ENCODE measurements around the gene WDSUB1.

The WDSUB1 gene

GRCh38 chr2:159219394-159219998 lies 67.0 kb downstream of the WDSUB1 start:
- no peak for DNase-seq

GRCh38 chr2:159218389-159218788 lies 68.1 kb downstream of the WDSUB1 start:
- no peak for DNase-seq

DNA sequence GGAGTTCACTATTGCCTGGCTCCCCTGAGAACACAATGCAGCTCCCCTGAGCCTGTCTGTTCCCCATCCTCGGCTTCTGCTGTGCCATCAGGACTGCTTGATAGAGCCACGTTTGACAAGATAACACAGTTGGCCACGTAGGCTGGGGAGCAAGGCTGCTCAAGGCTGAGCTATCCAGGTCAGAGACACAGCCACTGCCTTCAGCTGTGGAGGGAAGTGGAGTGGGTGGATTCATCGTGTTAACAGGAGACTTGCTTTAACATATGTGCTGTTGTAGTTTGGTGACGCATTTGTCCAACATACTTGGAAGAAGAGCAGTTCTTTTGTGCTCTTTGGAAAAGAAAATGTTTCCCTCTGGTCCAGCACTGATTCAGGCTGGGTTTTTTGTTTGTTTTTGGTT lies 68.8 kb downstream of the WDSUB1 start:
- DNase-seq = no peak

DNA sequence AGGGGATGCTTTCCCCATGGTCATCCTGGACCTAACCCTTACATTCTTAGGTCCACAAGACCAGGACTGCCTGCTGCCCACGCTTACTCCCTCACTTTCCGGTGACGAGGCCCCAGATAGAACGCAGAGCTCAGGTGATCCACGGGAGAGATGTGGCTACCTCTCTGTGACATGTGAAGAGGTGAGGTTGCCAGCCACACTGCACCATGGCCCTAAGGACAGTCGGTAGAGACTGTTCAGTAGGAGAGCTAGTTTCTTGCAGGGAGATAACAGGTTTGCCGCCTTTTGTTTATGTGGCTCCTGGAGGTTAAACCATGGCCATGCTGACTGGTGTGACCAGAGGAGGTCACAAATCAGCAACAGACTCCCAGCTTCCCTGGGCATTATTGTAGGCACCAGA lies 71.4 kb downstream of the WDSUB1 start:
- DNase-seq = no peak

DNA sequence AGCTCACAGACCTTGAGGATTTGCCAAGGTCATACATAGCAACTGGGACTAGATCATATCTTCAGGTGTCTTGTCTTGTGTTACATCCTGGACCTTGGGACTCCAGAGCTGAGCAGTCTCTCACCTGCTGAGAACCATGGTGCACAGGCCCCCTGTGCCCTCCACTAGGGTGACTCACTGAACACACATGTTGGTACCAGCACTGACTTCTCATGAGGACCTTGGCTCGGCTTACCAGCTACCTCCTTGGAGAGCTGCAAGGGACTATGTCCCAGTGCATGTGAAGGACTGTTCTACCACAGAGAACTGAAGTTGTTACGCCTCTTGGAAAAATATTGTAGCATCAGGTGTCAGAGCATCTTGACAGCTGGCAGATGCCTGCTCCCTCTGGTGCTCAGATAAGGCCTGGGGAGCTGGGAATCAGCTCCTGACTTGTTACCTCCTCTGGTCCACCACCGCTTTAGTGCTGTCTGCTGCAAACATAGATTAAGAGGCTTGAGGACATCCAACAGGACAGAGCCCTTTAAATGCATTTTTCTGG lies 72.1 kb downstream of the WDSUB1 start:
- DNase-seq = no peak

- DNase-seq = no peak
Observed at GRCh38 chr2:159213296-159213695, 73.2 kb downstream of the WDSUB1 start.

- peak in 1 of 3 experiments; percentile 0 for DNase-seq
Observed at GRCh38 chr2:159211447-159212396, 74.8 kb downstream of the WDSUB1 start.

GRCh38 chr2:159209341-159210306 lies 76.9 kb downstream of the WDSUB1 start:
- DNase-seq = no peak

DNA sequence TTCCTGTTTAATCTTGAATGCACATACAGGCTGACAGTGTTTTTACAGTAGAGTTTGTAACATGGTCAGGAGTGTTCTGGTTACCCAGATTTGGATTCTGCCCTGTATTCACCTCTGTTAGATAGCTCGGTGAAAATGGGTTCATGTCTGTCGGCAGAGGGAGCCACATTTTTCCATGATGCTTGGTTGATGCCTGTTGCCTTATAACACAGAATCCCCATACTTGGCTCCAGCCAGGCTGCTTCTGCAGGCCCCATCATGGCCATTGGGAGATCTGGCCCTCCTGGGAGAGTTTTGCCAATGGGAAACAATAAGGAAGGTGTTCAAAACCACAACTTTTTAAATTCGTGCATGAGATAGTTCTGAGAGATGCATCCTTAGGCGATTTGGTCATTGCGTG lies 78.1 kb downstream of the WDSUB1 start:
- DNase-seq = no peak

- DNase-seq = no peak
Observed at GRCh38 chr2:159206736-159207380, 79.6 kb downstream of the WDSUB1 start.

DNA sequence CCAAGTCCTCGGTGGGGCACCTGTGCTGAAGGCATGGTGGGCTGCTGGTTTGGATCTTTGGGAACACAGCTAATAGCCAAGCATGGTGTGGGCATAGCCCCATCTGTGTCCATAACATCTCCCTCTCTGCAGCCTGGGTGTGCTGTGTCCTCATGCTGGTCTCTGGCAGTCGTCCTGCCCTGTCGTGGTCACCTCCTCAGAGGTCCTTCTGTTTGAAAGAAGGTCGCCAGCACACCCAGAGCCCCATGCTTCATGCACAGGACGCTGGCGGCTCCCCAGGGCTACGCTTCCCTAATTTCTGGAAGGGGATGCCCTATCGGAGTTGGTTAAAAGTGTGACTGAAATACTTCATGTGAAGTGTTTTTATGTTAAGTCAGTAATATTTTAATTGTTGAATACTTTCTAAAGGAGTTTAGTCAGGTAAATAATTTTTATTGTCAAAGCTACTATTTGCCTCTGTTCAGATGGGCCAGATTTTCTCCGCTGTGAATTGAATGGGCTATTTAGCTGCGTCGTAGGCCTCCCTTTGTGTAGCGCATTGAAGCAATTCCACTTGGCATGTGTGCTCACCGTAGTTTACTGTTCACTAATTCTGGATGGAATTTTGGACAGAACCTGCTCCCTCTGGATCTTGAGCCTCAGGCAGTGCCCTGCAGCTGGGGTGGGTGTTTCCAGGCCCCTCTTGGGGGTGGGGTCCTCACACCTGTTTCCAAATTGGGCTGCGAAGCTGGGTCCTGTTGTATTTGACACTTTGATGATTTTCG lies 81.9 kb downstream of the WDSUB1 start:
- DNase-seq = no peak

- no peak for DNase-seq
Observed at GRCh38 chr2:159202568-159203071, 83.9 kb downstream of the WDSUB1 start.

DNA sequence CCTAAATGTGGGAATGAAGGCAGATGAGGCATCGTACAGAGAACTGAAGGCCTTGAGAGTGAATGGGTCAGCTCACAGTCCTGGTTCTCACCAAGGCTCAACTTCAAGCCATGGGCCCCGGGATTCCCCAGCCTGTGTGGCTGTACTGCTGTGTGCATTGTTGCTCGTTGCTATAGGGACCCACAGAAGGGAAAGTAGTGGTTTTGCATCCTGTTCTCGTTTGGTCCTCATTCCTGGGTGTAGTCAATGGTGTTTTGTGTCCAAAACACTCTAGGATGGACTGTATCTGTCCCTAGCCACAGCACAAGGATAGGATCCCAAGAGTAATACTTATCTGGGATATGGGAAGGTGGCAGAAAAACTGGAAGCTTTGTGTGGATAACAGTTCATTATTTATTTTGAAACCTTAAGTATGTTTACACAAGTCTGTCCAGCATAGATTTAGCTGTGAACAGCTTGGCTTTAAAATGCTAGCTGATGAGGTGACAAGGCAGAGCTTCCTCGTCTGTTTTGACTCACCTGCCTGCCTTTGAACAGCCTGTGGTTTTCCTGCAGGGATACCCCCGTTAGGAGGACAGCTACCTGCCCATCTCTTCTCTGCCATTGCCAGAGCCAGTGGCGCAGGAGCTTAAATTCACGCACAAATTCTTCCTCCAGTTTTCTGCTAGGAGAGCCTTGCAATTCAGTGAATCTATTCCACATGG lies 85.0 kb downstream of the WDSUB1 start:
- peak in 2 of 3 experiments; percentile 0 to 1 for DNase-seq

GRCh38 chr2:159200498-159200897 lies 86.0 kb downstream of the WDSUB1 start:
- DNase-seq = peak in 1 of 3 experiments; percentile 1

DNA sequence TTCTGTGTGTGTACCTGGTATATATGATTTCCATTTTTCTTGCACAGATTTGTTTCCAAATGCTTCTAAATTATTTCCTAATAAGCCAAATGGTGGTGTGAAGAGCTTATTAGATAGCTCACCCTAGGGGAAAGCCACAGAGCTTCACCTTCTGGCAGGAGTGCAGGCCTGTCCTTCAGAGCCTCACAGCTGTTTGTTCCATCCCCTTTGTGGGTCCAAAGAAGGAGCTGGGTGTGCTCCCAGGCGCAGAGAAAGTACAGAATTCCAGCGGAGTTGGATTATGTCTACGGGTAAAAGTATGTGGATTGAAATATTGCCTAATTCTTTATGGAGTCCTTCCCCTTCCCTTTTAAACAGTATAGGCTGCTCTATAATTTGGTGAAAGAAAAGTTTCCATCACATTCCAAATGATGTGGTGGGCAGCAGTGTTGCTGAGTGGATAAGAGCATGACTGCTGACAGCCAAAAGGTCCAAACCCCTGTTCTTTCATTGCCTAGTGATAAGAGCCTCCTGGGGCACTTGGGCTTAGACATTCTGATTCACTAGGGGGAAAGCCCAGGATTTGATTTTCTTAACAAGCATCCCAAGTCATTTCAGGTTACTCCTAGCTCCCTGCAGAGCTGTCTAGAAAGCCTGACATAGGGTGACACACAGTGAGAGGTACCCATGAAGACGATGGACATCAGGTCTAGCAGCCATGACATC lies 86.6 kb downstream of the WDSUB1 start:
- no peak for DNase-seq

GRCh38 chr2:159199236-159199635 lies 87.3 kb downstream of the WDSUB1 start:
- no peak for DNase-seq

- no peak for DNase-seq
Observed at GRCh38 chr2:159196393-159196925, 90.0 kb downstream of the WDSUB1 start.

DNA sequence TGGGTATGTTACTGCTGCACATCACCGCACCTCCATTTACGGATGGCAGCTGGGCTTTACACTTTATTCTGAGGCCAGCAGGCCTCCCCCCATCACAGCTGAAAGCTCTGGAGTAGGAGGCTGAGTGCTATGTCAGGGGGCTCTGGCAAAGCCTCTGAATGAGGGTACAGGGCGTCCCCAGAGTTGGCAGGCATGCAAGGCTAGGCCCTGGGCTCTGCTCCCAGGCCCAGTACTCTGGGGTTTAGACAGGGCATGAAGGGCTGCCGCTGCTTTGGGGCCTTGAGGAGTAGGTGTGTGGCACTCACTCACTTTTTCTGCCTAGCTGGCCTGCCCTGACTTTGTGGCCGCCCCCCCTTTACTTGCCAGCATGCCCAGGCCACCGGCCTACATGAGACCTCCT lies 90.8 kb downstream of the WDSUB1 start:
- DNase-seq = no peak

GRCh38 chr2:159194241-159194640 lies 92.3 kb downstream of the WDSUB1 start:
- DNase-seq = no peak

GRCh38 chr2:159193791-159194190 lies 92.7 kb downstream of the WDSUB1 start:
- no peak for DNase-seq

All from NCI-H1417 (cell line).